HepG2 (cell line): Measurements from ENCODE around the gene NOXO1. TPM values are rescaled to one million over a fixed set of nuclear protein-coding genes. Genes with fewer than 3 reads are reported as not detected.

Experiments
- ATAC-seq: fragments of 200-7000 bp; cut with Tn5 transposase; 3 replicates; pipeline ENCODE4 v1.9.1; 2020; ENCODE audit warnings: mild to moderate bottlenecking, moderate library complexity
- BruUV-seq: library from RNA; stranded (reverse); fragments of 400-500 nt; replicated peaks from 2 replicates; lab custom pipeline; 2021; lab: Mats Ljungman, UMichigan
- CTCF ChIA-PET: fragments of 300-600 bp; formaldehyde crosslinking; extraction: SDS; loops from one replicate; lab custom pipeline; 2021; ENCODE audit warnings: low total read pairs, inconsistent platforms, low intra/inter-chr PET ratio; lab: Yijun Ruan, JAX
- POLR2A ChIA-PET: fragments of 350-600 bp; sonication (Branson Sonifier 250); formaldehyde crosslinking; loops from one replicate; lab custom pipeline; 2020; ENCODE audit warnings: antibody characterized with exemption, inconsistent platforms; lab: Yijun Ruan, JAX
- DNase-seq: peaks from one replicate; pipeline ENCODE4 v3.0.0-alpha.2; 2015; ENCODE audit warnings: low spot score
- FAIRE-seq: peaks from 3 replicates; lab custom pipeline; 2011; peaks lifted over from hg19 to GRCh38; lab: Jason Lieb, UNC
- H2AFZ ChIP-seq: one replicate; pipeline ENCODE4 v1.6.1; 2011; ENCODE audit warnings: low read length, inconsistent platforms
- H3K27ac ChIP-seq: fragments of 300-600 bp; 3 replicates; pipeline ENCODE4 v1.8.0; 2011; ENCODE audit warnings: mixed run types, mild to moderate bottlenecking, mixed read lengths, low read length, inconsistent platforms; ENCODE audit not compliant: insufficient read depth; ENCODE audit errors: extremely low read length
- H3K27me3 ChIP-seq, 2 experiments: fragments of 200-600 bp in 1 of 2; 2 replicates in 1 of 2; 3 replicates in 1 of 2; pipeline versions ENCODE4 v1.6.0 to v1.8.0; 2011; ENCODE audit warnings: low read length in 2 of 2, mild to moderate bottlenecking in 2 of 2, moderate library complexity in 2 of 2, inconsistent platforms in 1 of 2; ENCODE audit not compliant: insufficient read depth in 2 of 2, control insufficient read depth in 1 of 2
- H3K36me3 ChIP-seq, 2 experiments: fragments of 200-600 bp in 1 of 2; replicated peaks in 1 of 2; 2 replicates in 1 of 2; 3 replicates in 1 of 2; pipeline versions ENCODE4 v1.5.1 to v1.8.0; 2011; ENCODE audit warnings: low read length in 2 of 2, inconsistent platforms in 1 of 2; ENCODE audit not compliant: insufficient read depth in 2 of 2, control insufficient read depth in 1 of 2
- H3K4me1 ChIP-seq: 2 replicates; pipeline ENCODE4 v1.5.1; 2012; ENCODE audit warnings: low read length, inconsistent platforms; ENCODE audit not compliant: insufficient read depth
- H3K4me2 ChIP-seq: 2 replicates; pipeline ENCODE4 v1.6.0; 2011; ENCODE audit warnings: low read depth, low read length, inconsistent platforms
- H3K4me3 ChIP-seq, 3 experiments: fragments of 200-600 bp in 1 of 3; sonication (generic), shearing (Covaris generic) in 1 of 3; replicated peaks in 1 of 3; 2 replicates each; pipeline ENCODE4 v1.5.1; 2011 to 2016; ENCODE audit warnings: low read length in 3 of 3, inconsistent platforms in 2 of 3, low read depth in 2 of 3, mild to moderate bottlenecking in 2 of 3, control low read depth in 1 of 3, mixed read lengths in 1 of 3; ENCODE audit not compliant: insufficient read depth in 1 of 3
- H3K79me2 ChIP-seq: one replicate; pipeline ENCODE4 v1.6.1; 2011; ENCODE audit warnings: low read length, inconsistent platforms; ENCODE audit not compliant: insufficient read depth
- H3K9ac ChIP-seq: 2 replicates; pipeline ENCODE4 v1.6.0; 2011; ENCODE audit warnings: mild to moderate bottlenecking, low read depth, low read length, inconsistent platforms; ENCODE audit not compliant: insufficient read depth
- H3K9me3 ChIP-seq: 2 replicates; pipeline ENCODE4 v1.5.1; 2012; ENCODE audit warnings: mild to moderate bottlenecking, low read length
- H4K20me1 ChIP-seq: 2 replicates; pipeline ENCODE4 v1.6.0; 2011; ENCODE audit warnings: inconsistent platforms, mild to moderate bottlenecking, low read length, moderate library complexity; ENCODE audit not compliant: insufficient read depth
- AGO1 ChIP-seq: fragments of 200-400 bp; formaldehyde crosslinking; IDR thresholded peaks from 2 replicates; pipeline ENCODE4 v1.6.1; 2017; ENCODE audit warnings: mild to moderate bottlenecking, low read depth, low read length, moderate library complexity; ENCODE audit not compliant: poor library complexity, severe bottlenecking
- AGO2 ChIP-seq: fragments of 200-400 bp; formaldehyde crosslinking; optimal IDR thresholded peaks from 2 replicates; pipeline ENCODE3; 2017; ENCODE audit warnings: mild to moderate bottlenecking, low read depth, low read length, moderate library complexity
- YEATS4 ChIP-seq: sonication (generic); formaldehyde crosslinking; IDR thresholded peaks from 2 replicates; pipeline ENCODE4 v1.4.0; 2020; ENCODE audit warnings: missing genetic modification reagents, borderline replicate concordance
- ZBTB33 ChIP-seq: sonication (generic); formaldehyde crosslinking; IDR thresholded peaks from 2 replicates; pipeline ENCODE4 v1.4.0; 2020; ENCODE audit warnings: missing genetic modification reagents
- whole genome bisulfite sequencing: methylation state at CpG from one replicate; pipeline ENCODE4 v1.1.6; 2017; ENCODE audit warnings: low lambda C conversion rate; 5-methylcytosine and 5-hydroxymethylcytosine counted together
- in situ Hi-C: cut with HindIII; loops from 2 replicates; pipeline ENCODE4 v1.10.0; 2017; ENCODE audit warnings: low pct_unique_long_range_greater_than_20kb; ENCODE audit not compliant: extremely low pct_ligation_motif_present
- intact Hi-C: fragments of 100-400 bp; cut with micrococcal nuclease; formaldehyde crosslinking; loops from one replicate; pipeline ENCODE4 v1.10.0; 2022; ENCODE audit not compliant: unreplicated experiment
- polyA plus RNA-seq, 8 experiments: library from polyadenylated mRNA; depleted of rRNA in 3 of 8; stranded (reverse) in 7 of 8; unstranded in 1 of 8; fragments of >200 nt; fragmentation: Illumina TruSeq in 4 of 8; extraction: Trizol in 4 of 8; gene quantifications; 2 replicates each; pipeline versions ENCODE4 v1.2.1 to v1.2.3, GENCODE V29; 2011 to 2016; ENCODE audit warnings: low read depth in 4 of 8, missing spikeins in 1 of 8, mixed read lengths in 1 of 8; ENCODE audit not compliant: insufficient read depth in 1 of 8
- total RNA-seq, 5 experiments: library from RNA; depleted of rRNA; stranded (reverse); fragments of >200 nt; fragmentation: Illumina TruSeq; extraction: Trizol; gene quantifications; 2 replicates each; pipeline ENCODE4 v1.2.3, GENCODE V29; 2016; ENCODE audit warnings: low read depth in 1 of 5
- TF ChIP-seq, protein P1 (sequence below): sonication (generic); formaldehyde crosslinking; IDR thresholded peaks from 2 replicates; pipeline ENCODE4 v1.5.1; 2020; ENCODE audit warnings: missing genetic modification reagents, mild to moderate bottlenecking, borderline replicate concordance

Gene NOXO1
- total and polyA plus RNA-seq, 2 of the 13 experiments (the other 11 are each of a cell fraction or from before 2014, with no cell fraction given) = 0.69 to 1.4 TPM

- Histone ChIP-seq H3K9ac (no peak overlapping the region), H3K36me3 (peaks cover 11 to 19% of the 10 kb centered on the region in 2 experiments; a peak in 4 of 5 replicates), H3K79me2 (peaks cover 12% of the 10 kb centered on the region), H3K4me1 (peaks cover 30% of the 10 kb centered on the region), H3K4me3 (no peak overlapping the region), H3K9me3 (no peaks in the 10 kb centered on the region), H4K20me1 (no peaks in the 10 kb centered on the region), H3K27me3 (no peaks in the 10 kb centered on the region), H3K27ac (no peak overlapping the region), H2AFZ (no peak overlapping the region), H3K4me2 (no peak overlapping the region)
- DNase-seq (no peak), ATAC-seq (no peak), FAIRE-seq (no peak)
- CTCF ChIA-PET = no interaction called here
- BruUV-seq = no TSS peak
- intact Hi-C loops = no loop called here
- in situ Hi-C loops = no loop called here
- WGBS = no CpG with 5 or more reads among the region's 16 CpGs
- POLR2A ChIA-PET = interaction anchor here (6.8 kb wide), 1 partner anchor 16 kb away, joined by 62 read pairs; the partner anchor contains the start of gene RPS2
- TF ChIP-seq, protein P1, sequence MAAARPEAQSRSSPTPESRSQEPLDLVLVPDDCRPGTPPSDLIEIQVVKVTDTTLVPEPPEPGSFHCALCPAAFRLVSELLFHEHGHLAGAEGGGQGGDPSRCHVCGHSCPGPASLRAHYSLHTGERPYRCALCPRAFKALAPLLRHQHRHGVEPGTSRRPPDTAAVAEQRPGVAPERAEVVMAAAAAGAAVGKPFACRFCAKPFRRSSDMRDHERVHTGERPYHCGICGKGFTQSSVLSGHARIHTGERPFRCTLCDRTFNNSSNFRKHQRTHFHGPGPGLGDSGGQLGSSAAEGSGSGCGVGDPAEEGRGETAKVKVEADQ = no peak
- TF ChIP-seq AGO1 = peak; percentile 84
- TF ChIP-seq ZBTB33 (CRISPR knock-in tag) = peak; percentile 28; the same call in 1 of the 2 replicates
- TF ChIP-seq AGO2 = peak; percentile 82
- TF ChIP-seq YEATS4 (CRISPR knock-in tag) = no peak
These were observed 540 bp downstream of the NOXO1 start for GRCh38 chr16:1980770-1981087.
